Measurements from ENCODE around the gene MPIG6B.

MPIG6B gene

GRCh38 chr6:31723245-31723979 lies at the start of gene MPIG6B:
Gene MPIG6B (plus strand): TSS chr6:31723373. CDS start chr6:31723384, 11 bp downstream.
- DNase-seq (ENCODE audit: low read depth in 2 of 2) = no peak

GRCh38 chr6:31676322-31676903 lies 46.8 kb upstream of the MPIG6B start:
- no peak for DNase-seq (ENCODE audit: low read depth in 2 of 2)

GRCh38 chr6:31676904-31677303 lies 46.3 kb upstream of the MPIG6B start:
- DNase-seq (ENCODE audit: low read depth in 2 of 2) = no peak

GRCh38 chr6:31677955-31678354 lies 45.2 kb upstream of the MPIG6B start:
- no peak for DNase-seq (ENCODE audit: low read depth in 2 of 2)

GRCh38 chr6:31680226-31681134 lies 42.7 kb upstream of the MPIG6B start, which contains the start of gene LY6G5C:
Gene LY6G5C (minus strand): TSS chr6:31681067. CDS start chr6:31680373, 694 bp downstream.
- peak in 1 of 2 donors; percentile 35 for DNase-seq (ENCODE audit: low read depth in 2 of 2)

- DNase-seq (ENCODE audit: low read depth in 2 of 2) = no peak
Measured at GRCh38 chr6:31681135-31681671, 42.0 kb upstream of the MPIG6B start.

GRCh38 chr6:31683591-31683990 lies 39.6 kb upstream of the MPIG6B start:
- no peak for DNase-seq (ENCODE audit: low read depth in 2 of 2)

GRCh38 chr6:31686483-31686882 lies 36.7 kb upstream of the MPIG6B start:
- no peak for DNase-seq (ENCODE audit: low read depth in 2 of 2)

GRCh38 chr6:31687321-31687720 lies 35.9 kb upstream of the MPIG6B start:
- DNase-seq (ENCODE audit: low read depth in 2 of 2) = no peak

- DNase-seq (ENCODE audit: low read depth in 2 of 2) = no peak
Measured at GRCh38 chr6:31687860-31688693, 35.1 kb upstream of the MPIG6B start.

GRCh38 chr6:31689249-31690110 lies 33.7 kb upstream of the MPIG6B start:
- no peak for DNase-seq (ENCODE audit: low read depth in 2 of 2)

- DNase-seq (ENCODE audit: low read depth in 2 of 2) = no peak
Measured at GRCh38 chr6:31690231-31691077, 32.7 kb upstream of the MPIG6B start.

GRCh38 chr6:31691078-31691463 lies 32.1 kb upstream of the MPIG6B start:
- DNase-seq (ENCODE audit: low read depth in 2 of 2) = no peak

- DNase-seq (ENCODE audit: low read depth in 2 of 2) = no peak
Measured at GRCh38 chr6:31691564-31692108, 31.5 kb upstream of the MPIG6B start.

- no peak for DNase-seq (ENCODE audit: low read depth in 2 of 2)
Measured at GRCh38 chr6:31692353-31692752, 30.8 kb upstream of the MPIG6B start.

- DNase-seq (ENCODE audit: low read depth in 2 of 2) = no peak
Measured at GRCh38 chr6:31692886-31693285, 30.3 kb upstream of the MPIG6B start.

GRCh38 chr6:31693535-31693934 lies 29.6 kb upstream of the MPIG6B start:
- no peak for DNase-seq (ENCODE audit: low read depth in 2 of 2)

- no peak for DNase-seq (ENCODE audit: low read depth in 2 of 2)
Measured at GRCh38 chr6:31697555-31697954, 25.6 kb upstream of the MPIG6B start.
